Lower lobe of right lung (tissue), 2 donors: ENCODE data around the gene TOLLIP. TPM values are rescaled to one million over a fixed set of nuclear protein-coding genes. Genes with fewer than 3 reads are reported as not detected.

ENCODE experiments used
- ATAC-seq, 2 donors: fragments of 200-7000 bp; cut with Tn5 transposase; one replicate each; pipeline ENCODE4 v1.9.1; 2020 to 2022; ENCODE audit warnings: mild to moderate bottlenecking in 2 of 2, moderate library complexity in 2 of 2
- DNase-seq: peaks from one replicate; pipeline ENCODE4 v3.0.0-alpha.2; 2020
- H3K27ac ChIP-seq: fragments of 200-600 bp; one replicate; pipeline ENCODE4 v1.8.0; 2022
- H3K27me3 ChIP-seq: fragments of 200-600 bp; one replicate; pipeline ENCODE4 v1.8.0; 2022; ENCODE audit warnings: low read depth
- H3K36me3 ChIP-seq: fragments of 200-600 bp; one replicate; pipeline ENCODE4 v1.8.0; 2022; ENCODE audit warnings: mild to moderate bottlenecking
- H3K4me1 ChIP-seq: fragments of 200-600 bp; one replicate; pipeline ENCODE4 v1.8.0; 2022
- H3K4me3 ChIP-seq: fragments of 200-600 bp; one replicate; pipeline ENCODE4 v1.8.0; 2022; ENCODE audit warnings: mild to moderate bottlenecking
- H3K9me3 ChIP-seq: fragments of 200-600 bp; one replicate; pipeline ENCODE4 v1.8.0; 2022
- intact Hi-C: fragments of 100-400 bp; cut with DNase I; formaldehyde crosslinking; loops from one replicate; pipeline ENCODE4 v1.11.0; 2022
- total RNA-seq: library from RNA; stranded (reverse); fragmentation: NEBNext Ultra II Directional; extraction: Animal tissue kit (Norgen Biotek cat#: 25700); gene quantifications from one replicate; pipeline ENCODE4 v1.2.1, GENCODE V29; 2021
- TF ChIP-seq, protein P1 (sequence below): fragments of 200-600 bp; IDR thresholded peaks from one replicate; pipeline ENCODE4 v1.8.0; 2022; ENCODE audit warnings: antibody characterized with exemption, mild to moderate bottlenecking
- donor health status: DM: no; HTN: yes; CAD: no; lungs with severe emphysema.

Gene TOLLIP
- total RNA-seq, 1 donor from 2014 or later = 68.4 TPM

DNA sequence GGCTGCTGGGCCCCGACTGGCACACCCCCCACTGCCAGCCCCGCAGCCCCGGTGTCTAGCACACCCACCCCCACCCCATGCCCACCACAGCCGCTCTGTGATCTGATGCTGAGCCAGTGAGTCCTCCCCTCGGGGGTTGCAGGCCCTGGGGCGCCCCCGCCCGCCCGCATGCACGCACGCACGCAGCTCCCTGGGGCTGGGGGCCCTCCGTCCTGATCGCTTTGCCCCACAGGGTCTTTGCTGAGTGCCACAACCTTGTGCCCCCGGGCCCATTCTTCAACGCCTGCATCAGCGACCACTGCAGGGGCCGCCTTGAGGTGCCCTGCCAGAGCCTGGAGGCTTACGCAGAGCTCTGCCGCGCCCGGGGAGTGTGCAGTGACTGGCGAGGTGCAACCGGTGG lies 54.3 kb downstream of the TOLLIP start:
- TF ChIP-seq, protein P1, sequence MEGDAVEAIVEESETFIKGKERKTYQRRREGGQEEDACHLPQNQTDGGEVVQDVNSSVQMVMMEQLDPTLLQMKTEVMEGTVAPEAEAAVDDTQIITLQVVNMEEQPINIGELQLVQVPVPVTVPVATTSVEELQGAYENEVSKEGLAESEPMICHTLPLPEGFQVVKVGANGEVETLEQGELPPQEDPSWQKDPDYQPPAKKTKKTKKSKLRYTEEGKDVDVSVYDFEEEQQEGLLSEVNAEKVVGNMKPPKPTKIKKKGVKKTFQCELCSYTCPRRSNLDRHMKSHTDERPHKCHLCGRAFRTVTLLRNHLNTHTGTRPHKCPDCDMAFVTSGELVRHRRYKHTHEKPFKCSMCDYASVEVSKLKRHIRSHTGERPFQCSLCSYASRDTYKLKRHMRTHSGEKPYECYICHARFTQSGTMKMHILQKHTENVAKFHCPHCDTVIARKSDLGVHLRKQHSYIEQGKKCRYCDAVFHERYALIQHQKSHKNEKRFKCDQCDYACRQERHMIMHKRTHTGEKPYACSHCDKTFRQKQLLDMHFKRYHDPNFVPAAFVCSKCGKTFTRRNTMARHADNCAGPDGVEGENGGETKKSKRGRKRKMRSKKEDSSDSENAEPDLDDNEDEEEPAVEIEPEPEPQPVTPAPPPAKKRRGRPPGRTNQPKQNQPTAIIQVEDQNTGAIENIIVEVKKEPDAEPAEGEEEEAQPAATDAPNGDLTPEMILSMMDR = no peak

DNA sequence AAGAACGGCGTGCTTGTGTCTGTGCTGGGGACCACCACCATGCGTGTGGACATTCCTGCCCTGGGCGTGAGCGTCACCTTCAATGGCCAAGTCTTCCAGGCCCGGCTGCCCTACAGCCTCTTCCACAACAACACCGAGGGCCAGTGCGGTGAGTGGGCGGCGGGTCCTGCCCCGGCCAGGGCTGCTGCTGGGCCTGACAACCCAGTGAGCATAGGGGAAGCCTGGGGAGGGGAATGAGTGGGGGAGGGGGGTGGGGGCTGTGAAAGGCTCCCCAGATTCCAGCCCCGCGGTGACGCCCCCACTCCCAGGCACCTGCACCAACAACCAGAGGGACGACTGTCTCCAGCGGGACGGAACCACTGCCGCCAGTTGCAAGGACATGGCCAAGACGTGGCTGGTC lies 54.7 kb downstream of the TOLLIP start:
- DNase-seq (no peak), ATAC-seq (no peak)
- no peak overlapping the region for H3K27ac ChIP-seq
- no peaks in the 10 kb centered on the region for H3K9me3 ChIP-seq
- TF ChIP-seq, protein P1 = no peak
- H3K27me3 ChIP-seq = no peaks in the 10 kb centered on the region
- no peaks in the 10 kb centered on the region for H3K36me3 ChIP-seq
- H3K4me1 ChIP-seq = no peaks in the 10 kb centered on the region
- no peak overlapping the region for H3K4me3 ChIP-seq
- intact Hi-C loops = no loop called here

More for the DNA sequence above, 54.3 kb downstream of the TOLLIP start:
- Histone ChIP-seq H3K27ac (no peak overlapping the region), H3K4me3 (no peak overlapping the region), H3K36me3 (no peaks in the 10 kb centered on the region), H3K9me3 (no peaks in the 10 kb centered on the region), H3K27me3 (no peaks in the 10 kb centered on the region), H3K4me1 (no peaks in the 10 kb centered on the region)
- no peak for DNase-seq
- ATAC-seq = no peak
- intact Hi-C loops = no loop called here

DNA sequence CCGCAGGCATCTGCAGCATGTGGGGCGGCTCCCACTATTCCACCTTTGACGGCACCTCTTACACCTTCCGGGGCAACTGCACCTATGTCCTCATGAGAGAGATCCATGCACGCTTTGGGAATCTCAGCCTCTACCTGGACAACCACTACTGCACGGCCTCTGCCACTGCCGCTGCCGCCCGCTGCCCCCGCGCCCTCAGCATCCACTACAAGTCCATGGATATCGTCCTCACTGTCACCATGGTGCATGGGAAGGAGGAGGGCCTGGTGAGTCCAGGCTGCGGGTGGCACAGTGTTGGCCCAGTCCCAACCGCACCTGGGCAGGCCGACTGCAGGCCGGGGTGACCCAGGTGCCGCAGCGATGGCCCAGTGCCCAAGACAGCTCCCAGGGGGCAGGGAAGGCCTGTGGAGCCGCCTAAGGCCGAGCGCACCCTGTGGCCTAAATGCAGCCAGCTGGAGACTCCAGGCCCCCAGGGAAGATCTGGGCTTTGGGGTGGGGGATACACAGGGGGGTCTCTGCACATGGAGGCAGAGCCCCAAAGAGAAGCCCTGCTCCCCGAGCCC lies 55.3 kb downstream of the TOLLIP start:
- Histone ChIP-seq H3K36me3 (no peaks in the 10 kb centered on the region), H3K4me1 (no peaks in the 10 kb centered on the region), H3K27ac (no peak overlapping the region), H3K9me3 (no peaks in the 10 kb centered on the region), H3K27me3 (no peaks in the 10 kb centered on the region), H3K4me3 (no peak overlapping the region)
- intact Hi-C loops = no loop called here
- ATAC-seq = no peak
- DNase-seq = no peak
- TF ChIP-seq, protein P1 = no peak

DNA sequence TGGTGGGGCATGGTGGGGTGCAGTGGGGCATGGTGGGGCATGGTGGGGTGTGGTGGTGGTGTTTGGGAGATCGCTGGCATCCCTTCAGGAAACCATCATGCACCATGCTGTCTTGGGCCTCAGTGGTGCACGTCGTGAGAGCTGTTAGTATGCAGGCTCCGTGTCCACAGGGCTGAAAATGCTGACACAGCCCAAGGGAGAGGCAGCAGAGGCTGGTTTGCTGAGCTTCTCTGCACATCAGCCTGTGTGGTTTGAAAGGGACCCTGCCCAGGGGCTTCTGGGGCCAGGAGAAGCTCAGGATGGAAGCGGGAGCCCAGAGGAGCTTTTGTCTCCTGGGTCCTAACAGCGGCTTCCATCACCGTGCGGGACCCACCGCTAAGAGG lies 56.3 kb downstream of the TOLLIP start:
- no peaks in the 10 kb centered on the region for H3K27me3 ChIP-seq
- DNase-seq = no peak
- no peak for ATAC-seq
- no peaks in the 10 kb centered on the region for H3K9me3 ChIP-seq
- intact Hi-C loops = no loop called here
- H3K36me3 ChIP-seq = no peaks in the 10 kb centered on the region
- no peak overlapping the region for H3K4me3 ChIP-seq
- TF ChIP-seq, protein P1 = no peak
- no peak overlapping the region for H3K27ac ChIP-seq
- no peaks in the 10 kb centered on the region for H3K4me1 ChIP-seq

DNA sequence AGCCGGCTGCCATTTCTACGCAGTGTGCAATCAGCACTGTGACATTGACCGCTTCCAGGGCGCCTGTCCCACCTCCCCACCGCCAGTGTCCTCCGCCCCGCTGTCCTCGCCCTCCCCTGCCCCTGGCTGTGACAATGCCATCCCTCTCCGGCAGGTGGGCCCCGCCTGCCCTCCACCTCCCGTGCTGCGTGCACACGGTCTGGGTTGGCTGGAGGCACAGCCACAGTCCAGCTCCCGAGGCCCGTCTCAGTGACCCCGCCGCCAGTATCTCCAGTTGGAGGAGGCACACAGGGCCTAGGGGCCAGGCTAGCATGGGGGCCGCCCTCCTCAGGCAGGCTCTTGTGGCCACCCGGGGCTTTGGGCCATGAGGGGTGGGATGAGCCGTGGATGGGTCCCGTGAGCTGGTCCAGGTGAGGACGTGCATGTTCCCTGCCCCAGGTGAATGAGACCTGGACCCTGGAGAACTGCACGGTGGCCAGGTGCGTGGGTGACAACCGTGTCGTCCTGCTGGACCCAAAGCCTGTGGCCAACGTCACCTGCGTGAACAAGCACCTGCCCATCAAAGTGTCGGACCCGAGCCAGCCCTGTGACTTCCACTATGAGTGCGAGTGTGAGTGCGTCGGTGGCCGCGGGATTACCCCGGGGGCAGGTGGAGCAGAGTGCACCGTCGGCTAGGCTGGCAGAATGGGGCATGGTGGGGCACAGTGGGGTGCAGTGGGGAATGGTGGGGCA lies 56.9 kb downstream of the TOLLIP start:
- intact Hi-C loops = no loop called here
- Histone ChIP-seq H3K9me3 (no peaks in the 10 kb centered on the region), H3K27me3 (no peaks in the 10 kb centered on the region), H3K4me3 (no peak overlapping the region), H3K4me1 (no peaks in the 10 kb centered on the region), H3K36me3 (no peaks in the 10 kb centered on the region), H3K27ac (no peak overlapping the region)
- ATAC-seq = no peak
- DNase-seq = no peak
- TF ChIP-seq, protein P1 = no peak
